DOHH2 (cell line): ENCODE measurements around the gene LRR1.
A peak's percentile ranks its signal among the peaks of the same experiment; 100 is the strongest.

Source experiments
- H3F3A ChIP-seq: fragments of 200-600 bp; sonication (generic), shearing (Covaris generic); 2 replicates; pipeline ENCODE4 v1.6.0; 2016; ENCODE audit warnings: antibody characterized with exemption, mild to moderate bottlenecking; ENCODE audit not compliant: control insufficient read depth, insufficient read depth
- H3K27ac ChIP-seq: fragments of 200-600 bp; sonication (generic); 2 replicates; pipeline ENCODE4 v1.5.1; 2014; ENCODE audit warnings: low read depth, mild to moderate bottlenecking, low read length, moderate library complexity
- H3K27me3 ChIP-seq: fragments of 200-600 bp; sonication (generic); 2 replicates; pipeline ENCODE4 v1.6.1; 2014; ENCODE audit warnings: mild to moderate bottlenecking, low read length, mixed read lengths; ENCODE audit not compliant: control insufficient read depth
- H3K36me3 ChIP-seq: fragments of 200-600 bp; sonication (generic); 2 replicates; pipeline ENCODE4 v1.6.1; 2014; ENCODE audit warnings: mild to moderate bottlenecking, low read length, moderate library complexity, mixed read lengths; ENCODE audit not compliant: control insufficient read depth
- H3K4me1 ChIP-seq: fragments of 200-600 bp; sonication (generic); 2 replicates; pipeline ENCODE4 v1.6.1; 2014; ENCODE audit warnings: mild to moderate bottlenecking, low read length, mixed read lengths; ENCODE audit not compliant: control insufficient read depth
- H3K4me2 ChIP-seq: fragments of 200-600 bp; sonication (generic); 2 replicates; pipeline ENCODE4 v1.6.0; 2014; ENCODE audit warnings: mild to moderate bottlenecking, low read length, moderate library complexity
- H3K4me3 ChIP-seq: fragments of 200-600 bp; sonication (generic); 2 replicates; pipeline ENCODE4 v1.5.1; 2014; ENCODE audit warnings: mild to moderate bottlenecking, low read length, mixed read lengths
- H3K79me2 ChIP-seq: fragments of 200-600 bp; sonication (generic); 2 replicates; pipeline ENCODE4 v1.6.1; 2014; ENCODE audit warnings: mild to moderate bottlenecking, low read length, mixed read lengths; ENCODE audit not compliant: control insufficient read depth
- H3K9me2 ChIP-seq: fragments of 200-600 bp; sonication (generic); replicated peaks from 2 replicates; pipeline ENCODE4 v1.6.1; 2014; ENCODE audit warnings: mild to moderate bottlenecking, low read length, mixed read lengths; ENCODE audit not compliant: control insufficient read depth
- H3K9me3 ChIP-seq: fragments of 200-600 bp; sonication (generic); 2 replicates; pipeline ENCODE4 v1.6.1; 2014; ENCODE audit warnings: antibody characterized with exemption, low read length, mixed read lengths; ENCODE audit not compliant: control insufficient read depth, insufficient read depth
- H4K20me1 ChIP-seq: fragments of 200-600 bp; sonication (generic); 2 replicates; pipeline ENCODE4 v1.6.0; 2014; ENCODE audit warnings: low read depth, mild to moderate bottlenecking, antibody characterized with exemption, low read length, moderate library complexity; ENCODE audit not compliant: control insufficient read depth, insufficient read depth
- CTCF ChIP-seq: fragments of 200-600 bp; sonication (generic); IDR thresholded peaks from one replicate; pipeline ENCODE4 v1.5.1; 2014; ENCODE audit warnings: antibody characterized with exemption, mild to moderate bottlenecking, low read depth, low read length; ENCODE audit not compliant: poor library complexity, severe bottlenecking
- EZH2phosphoT487 ChIP-seq: fragments of 200-600 bp; sonication (generic); IDR thresholded peaks from 2 replicates; pipeline ENCODE4 v1.6.1; 2017; ENCODE audit warnings: borderline replicate concordance, mild to moderate bottlenecking, antibody characterized with exemption, low read length, moderate library complexity, mixed read lengths

The LRR1 gene

GRCh38 chr14:49581209-49582112 lies 17.3 kb upstream of the LRR1 start:
- Histone ChIP-seq H3K4me1 (peaks cover 25% of the 10 kb centered on the region), H3K4me3 (no peak overlapping the region), H3K9me3 (no peaks in the 10 kb centered on the region), H3K9me2 (no peaks in the 10 kb centered on the region), H4K20me1 (peaks cover 30% of the 10 kb centered on the region), H3K27ac (no peak overlapping the region), H3K27me3 (no peaks in the 10 kb centered on the region), H3F3A (peaks cover 60% of the 10 kb centered on the region), H3K36me3 (peaks cover 89% of the 10 kb centered on the region), H3K79me2 (peaks cover 82% of the 10 kb centered on the region), H3K4me2 (0 out of 2 replicates have a peak overlapping the region, but pooled peaks have one; percentile 49)
- TF ChIP-seq CTCF (no peak), EZH2phosphoT487 (no peak)

DNA sequence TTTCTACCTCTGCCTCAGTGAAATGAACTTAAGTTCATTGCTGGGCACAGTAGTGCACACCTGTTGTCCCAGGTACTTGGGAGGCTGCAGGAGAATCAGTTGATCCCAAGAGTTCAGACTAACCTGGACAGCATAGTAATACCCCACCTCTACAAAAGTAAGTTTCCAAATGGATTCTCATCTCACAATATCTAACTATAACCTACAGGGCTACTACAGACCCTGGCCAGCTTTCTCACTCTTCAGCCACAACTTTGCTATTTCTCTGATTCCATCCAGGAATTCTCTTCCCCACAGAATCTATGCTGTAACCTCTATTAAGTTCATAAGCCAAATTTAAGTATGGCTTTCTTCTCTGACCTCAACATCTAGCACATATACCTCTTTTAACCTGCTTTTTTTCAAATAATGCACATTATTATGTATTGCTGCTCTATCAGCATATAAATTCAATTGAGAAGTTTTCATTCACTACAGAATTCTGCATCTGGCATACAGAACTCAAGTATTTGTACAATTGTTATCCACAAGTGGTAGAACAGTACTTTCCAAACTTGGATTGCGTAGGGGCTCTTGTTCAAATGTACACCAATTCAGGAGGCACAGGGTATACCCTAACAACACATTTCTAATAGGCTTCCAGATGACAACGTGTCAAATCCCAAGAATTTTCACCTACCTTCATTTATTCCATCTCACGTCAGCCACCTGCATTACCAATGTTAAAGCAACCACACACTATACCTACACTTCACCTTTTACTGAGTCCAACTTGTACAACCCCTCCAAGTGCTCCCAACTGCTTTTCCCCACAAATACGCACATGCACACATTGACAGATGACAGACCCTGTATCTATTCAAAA lies 16.4 kb upstream of the LRR1 start:
- Histone ChIP-seq H3K79me2 (peaks cover 82% of the 10 kb centered on the region), H4K20me1 (peaks cover 30% of the 10 kb centered on the region), H3K27ac (no peak overlapping the region), H3K4me1 (peaks cover 30% of the 10 kb centered on the region), H3K4me2 (peak overlapping the region; percentile 49), H3K36me3 (peaks cover 80% of the 10 kb centered on the region), H3F3A (peaks cover 65% of the 10 kb centered on the region), H3K27me3 (no peaks in the 10 kb centered on the region), H3K4me3 (no peak overlapping the region), H3K9me3 (no peaks in the 10 kb centered on the region), H3K9me2 (no peaks in the 10 kb centered on the region)
- TF ChIP-seq EZH2phosphoT487 (no peak), CTCF (no peak)

GRCh38 chr14:49583629-49584028 lies 15.1 kb upstream of the LRR1 start:
- H3K27ac ChIP-seq = no peak overlapping the region
- peaks cover 71% of the 10 kb centered on the region for H3K36me3 ChIP-seq
- H3K27me3 ChIP-seq = no peaks in the 10 kb centered on the region
- H3K4me3 ChIP-seq = peak overlapping the region; percentile 79
- no peaks in the 10 kb centered on the region for H3K9me3 ChIP-seq
- H3K4me1 ChIP-seq = peaks cover 35% of the 10 kb centered on the region
- peaks cover 30% of the 10 kb centered on the region for H4K20me1 ChIP-seq
- TF ChIP-seq CTCF (no peak), EZH2phosphoT487 (no peak)
- peak overlapping the region; percentile 49 for H3K4me2 ChIP-seq
- H3K9me2 ChIP-seq = no peaks in the 10 kb centered on the region
- peaks cover 76% of the 10 kb centered on the region for H3K79me2 ChIP-seq
- H3F3A ChIP-seq = peaks cover 63% of the 10 kb centered on the region
